Activated CD4-positive, alpha-beta T cell treated with anti-CD3 and anti-CD28 coated beads for 4 hours (primary cell): ENCODE measurements around the gene RIC8B.

Experiments used
- DNase-seq, 2 donors: peaks; one replicate each; pipeline ENCODE4 v3.0.0-alpha.2; 2020

Gene RIC8B

GRCh38 chr12:106873983-106874382 lies 99.5 kb downstream of the RIC8B start:
- no peak for DNase-seq

- DNase-seq = no peak
Observed at GRCh38 chr12:106878804-106879203, 104.3 kb downstream of the RIC8B start.

- no peak for DNase-seq
Observed at GRCh38 chr12:106879612-106880011, 105.1 kb downstream of the RIC8B start.

GRCh38 chr12:106883426-106883825 lies 108.9 kb downstream of the RIC8B start:
- DNase-seq = no peak

- no peak for DNase-seq
Observed at GRCh38 chr12:106885026-106885425, 110.5 kb downstream of the RIC8B start.

- DNase-seq = no peak
Observed at GRCh38 chr12:106885541-106886249, 111.2 kb downstream of the RIC8B start.

- no peak for DNase-seq
Observed at GRCh38 chr12:106886932-106887331, 112.5 kb downstream of the RIC8B start.

GRCh38 chr12:106888348-106888970 lies 114.0 kb downstream of the RIC8B start:
- DNase-seq = no peak

GRCh38 chr12:106889326-106889725 lies 114.8 kb downstream of the RIC8B start:
- DNase-seq = no peak

- no peak for DNase-seq
Observed at GRCh38 chr12:106889950-106890626, 115.6 kb downstream of the RIC8B start.

GRCh38 chr12:106892075-106892474 lies 117.6 kb downstream of the RIC8B start:
- no peak for DNase-seq

- no peak for DNase-seq
Observed at GRCh38 chr12:106893451-106893850, 119.0 kb downstream of the RIC8B start.

GRCh38 chr12:106894774-106895173 lies 120.3 kb downstream of the RIC8B start:
- DNase-seq = no peak

- no peak for DNase-seq
Observed at GRCh38 chr12:106896603-106897002, 122.1 kb downstream of the RIC8B start.

GRCh38 chr12:106897082-106897481 lies 122.6 kb downstream of the RIC8B start:
- DNase-seq = no peak

- no peak for DNase-seq
Observed at GRCh38 chr12:106897981-106898901, 123.8 kb downstream of the RIC8B start.

GRCh38 chr12:106900554-106900953 lies 126.1 kb downstream of the RIC8B start:
- no peak for DNase-seq

GRCh38 chr12:106901276-106901675 lies 126.8 kb downstream of the RIC8B start:
- DNase-seq = no peak

- no peak for DNase-seq
Observed at GRCh38 chr12:106902053-106902452, 127.6 kb downstream of the RIC8B start.

- DNase-seq = peak; percentile 66 to 80
Observed at GRCh38 chr12:106903241-106903945, 128.9 kb downstream of the RIC8B start.

- no peak for DNase-seq
Observed at GRCh38 chr12:106906715-106907114, 132.2 kb downstream of the RIC8B start.

- no peak for DNase-seq
Observed at GRCh38 chr12:106907411-106907810, 132.9 kb downstream of the RIC8B start.
